GM18907 (cell line): Measurements from ENCODE around the gene CCDC85C.

Source experiments
- ATAC-seq: cut with Tn5 transposase; IDR thresholded peaks from one replicate; pipeline ENCODE4 v1.9.1; 2021; ENCODE audit warnings: mild to moderate bottlenecking, moderate library complexity; ENCODE audit not compliant: unreplicated experiment

Gene CCDC85C

GRCh38 chr14:99592933-99593753 lies 10.9 kb downstream of the CCDC85C start:
- ATAC-seq = no peak

GRCh38 chr14:99592394-99592793 lies 11.6 kb downstream of the CCDC85C start:
- ATAC-seq = no peak

- ATAC-seq = no peak
These were observed 13.1 kb downstream of the CCDC85C start for GRCh38 chr14:99590746-99591555.

GRCh38 chr14:99589651-99590530 lies 14.1 kb downstream of the CCDC85C start:
- ATAC-seq = no peak

GRCh38 chr14:99589031-99589441 lies 15.0 kb downstream of the CCDC85C start:
- ATAC-seq = no peak

- ATAC-seq = no peak
These were observed 16.3 kb downstream of the CCDC85C start for GRCh38 chr14:99587460-99588278.

- ATAC-seq = no peak
These were observed 17.1 kb downstream of the CCDC85C start for GRCh38 chr14:99586761-99587459.

- ATAC-seq = no peak
These were observed 17.8 kb downstream of the CCDC85C start for GRCh38 chr14:99586054-99586760.

GRCh38 chr14:99584823-99585222 lies 19.2 kb downstream of the CCDC85C start:
- no peak for ATAC-seq

- ATAC-seq = no peak
These were observed 22.1 kb downstream of the CCDC85C start for GRCh38 chr14:99581938-99582337.

- ATAC-seq = no peak
These were observed 22.6 kb downstream of the CCDC85C start for GRCh38 chr14:99581374-99581773.

- no peak for ATAC-seq
These were observed 24.0 kb downstream of the CCDC85C start for GRCh38 chr14:99579903-99580571.

GRCh38 chr14:99579120-99579836 lies 24.7 kb downstream of the CCDC85C start:
- ATAC-seq = no peak

- ATAC-seq = no peak
These were observed 25.4 kb downstream of the CCDC85C start for GRCh38 chr14:99578541-99579101.

- no peak for ATAC-seq
These were observed 27.0 kb downstream of the CCDC85C start for GRCh38 chr14:99576761-99577705.

- ATAC-seq = no peak
These were observed 27.7 kb downstream of the CCDC85C start for GRCh38 chr14:99576304-99576703.
